Heart right ventricle (tissue), 16 donors: ENCODE data around the gene FTO. TPM values are rescaled to one million over a fixed set of nuclear protein-coding genes. Genes with fewer than 3 reads are reported as not detected.

Experiments
- ATAC-seq, 8 donors: fragments of 200-7000 bp; cut with Tn5 transposase; one replicate each; pipeline ENCODE4 v1.9.1; 2020; ENCODE audit warnings: mild to moderate bottlenecking in 8 of 8, moderate library complexity in 8 of 8, moderate number of reproducible peaks in 1 of 8
- DNase-seq, 2 donors: peaks; one replicate each; pipeline ENCODE4 v3.0.0-alpha.2; 2020
- H3K27ac ChIP-seq, 10 donors: fragments of 200-600 bp; sonication (generic) in 2 of 10; one replicate each; pipeline versions ENCODE4 v1.5.0 to v1.8.0; 2020 to 2022; ENCODE audit warnings: mild to moderate bottlenecking in 3 of 10
- H3K27me3 ChIP-seq, 7 donors: fragments of 200-600 bp; one replicate each; pipeline ENCODE4 v1.8.0; 2021 to 2022; ENCODE audit warnings: mild to moderate bottlenecking in 2 of 7
- H3K36me3 ChIP-seq, 9 donors: fragments of 200-600 bp; sonication (generic) in 1 of 9; one replicate each; pipeline versions ENCODE4 v1.5.0 to v1.8.0; 2020 to 2022; ENCODE audit warnings: mild to moderate bottlenecking in 2 of 9
- H3K4me1 ChIP-seq, 9 donors: fragments of 200-600 bp; sonication (generic) in 1 of 9; one replicate each; pipeline versions ENCODE4 v1.5.0 to v1.8.0; 2020 to 2022; ENCODE audit warnings: mild to moderate bottlenecking in 4 of 9
- H3K4me3 ChIP-seq, 10 donors: fragments of 200-600 bp; sonication (generic) in 2 of 10; one replicate each; pipeline versions ENCODE4 v1.5.0 to v1.8.0; 2020 to 2022; ENCODE audit warnings: mild to moderate bottlenecking in 7 of 10, moderate library complexity in 2 of 10
- H3K9me3 ChIP-seq, 11 donors: fragments of 200-600 bp in 10 of 11; sonication (generic) in 2 of 11; one replicate each; pipeline versions ENCODE4 v1.5.0 to v1.8.0; 2013 to 2022; ENCODE audit warnings: mild to moderate bottlenecking in 2 of 11, control low read depth in 1 of 11, moderate library complexity in 1 of 11
- CTCF ChIP-seq, 9 donors: fragments of 200-600 bp; sonication (generic) in 2 of 9; IDR thresholded peaks; one replicate each; pipeline versions ENCODE4 v1.5.0 to v1.8.0; 2021 to 2022; ENCODE audit warnings: antibody characterized with exemption in 9 of 9, mild to moderate bottlenecking in 5 of 9, moderate library complexity in 1 of 9
- whole genome bisulfite sequencing, 2 donors: extraction: QIAGEN DNeasy Blood & Tissue Kit; methylation state at CpG; one replicate each; pipeline ENCODE4 v1.1.7; 2013; ENCODE audit warnings: inconsistent platforms in 1 of 2; 5-methylcytosine and 5-hydroxymethylcytosine counted together
- intact Hi-C, 10 donors: fragments of 100-400 bp; cut with DNase I; formaldehyde crosslinking; loops; one replicate each; pipeline versions ENCODE4 v1.11.1 to v1.14.2; 2022
- polyA plus RNA-seq, 2 donors: library from polyadenylated mRNA; stranded (reverse); fragments of 200-250 nt; gene quantifications; one replicate each; pipeline ENCODE4 v1.2.3, GENCODE V29; 2013
- total RNA-seq, 10 donors: library from RNA; stranded (reverse); fragmentation: NEBNext Ultra II Directional in 3 of 10; extraction: Animal tissue kit (Norgen Biotek cat#: 25700) in 3 of 10; gene quantifications; one replicate each; pipeline versions ENCODE4 v1.2.1 to v1.2.4, GENCODE V29; 2021 to 2023
- donor health status: Arrhythmogenic right ventricular cardiomyopathy.
- donor health status: ischemic (EF 13 %, LVEDD 7.1; RV severe dilation, severe dysfunction).
- donor health status: healthy with polysubstance abuse.
- donor health status: DM: no; HTN: yes; CAD: no.
- donor health status: DM: no; HTN: no; CAD: no.
- donor health status: ischemic (EF 25% LVEDD 6.9; RV normal size, moderate dysfunction).
- donor health status: ischemic (EF 25% LVEDD 5.7; RV mildly dilated, moderate dysfunction).
- donor health status: healthy.
- donor health status: DM: yes; HTN: yes; CAD: no.
- donor health status: Ischemic cardiomyopathy.
- donor health status: ischemic (EF 35%, LVEDD 5.7; RV mildly dilated, moderate dysfunction).
- donor health status: nonischemic (EF 11% LVEDD 7.7; RV severe dilation, severe dysfunction).
- donor health status: DM: yes; HTN: yes; CAD: no.
- donor health status: PGD.
- donor health status: ischemic (EF 29% LVEDD 5.4; RV normal size, mild dysfunction).
- donor health status: nonischemic (EF 23%, LVEDD 6.1; RV moderate dilation, normal function).

Gene FTO
- total and polyA plus RNA-seq, 12 donors, result 8.5 to 103 (median 90.0) TPM

- Histone ChIP-seq H3K9me3 (no peaks in the 10 kb centered on the region), H3K4me1 (peaks cover 0 to 19% (median 0%) of the 10 kb centered on the region in 9 donors), H3K27ac (no peak overlapping the region), H3K27me3 (no peaks in the 10 kb centered on the region), H3K4me3 (no peak overlapping the region), H3K36me3 (no peaks in the 10 kb centered on the region)
- intact Hi-C loops, result no loop called here
- DNase-seq, result no peak
- ATAC-seq, result no peak
- 71 to 85% methylated on average over 3 of the region's 3 CpGs for WGBS, 2 donors
- no peak for TF ChIP-seq CTCF (IDR thresholded peaks at IDR 0.05)
These were observed 217.0 kb downstream of the FTO start for GRCh38 chr16:53920988-53921387.

- H3K27ac ChIP-seq, result no peak overlapping the region
- no peak overlapping the region for H3K4me3 ChIP-seq
- no peak for ATAC-seq
- peaks cover 0 to 8% (median 0%) of the 10 kb centered on the region in 9 donors for H3K4me1 ChIP-seq
- no peaks in the 10 kb centered on the region for H3K27me3 ChIP-seq
- no peak for TF ChIP-seq CTCF (IDR thresholded peaks at IDR 0.05)
- no peak for DNase-seq
- H3K9me3 ChIP-seq, result no peaks in the 10 kb centered on the region
- H3K36me3 ChIP-seq, result no peaks in the 10 kb centered on the region
- 89 to 97% methylated on average over 6 of the region's 6 CpGs for WGBS, 2 donors
- intact Hi-C loops, result no loop called here
These were observed 218.3 kb downstream of the FTO start for GRCh38 chr16:53922067-53922806.

GRCh38 chr16:53922807-53923571, 219.0 kb downstream of the FTO start:
- Histone ChIP-seq H3K36me3 (no peaks in the 10 kb centered on the region), H3K27ac (no peak overlapping the region), H3K9me3 (no peaks in the 10 kb centered on the region), H3K27me3 (no peaks in the 10 kb centered on the region), H3K4me1 (peaks cover 0 to 8% (median 0%) of the 10 kb centered on the region in 9 donors), H3K4me3 (no peak overlapping the region)
- intact Hi-C loops, result no loop called here
- 64 to 71% methylated on average over 9 of the region's 9 CpGs for WGBS, 2 donors
- ATAC-seq (no peak), DNase-seq (no peak)
- TF ChIP-seq CTCF (IDR thresholded peaks at IDR 0.05), result no peak

GRCh38 chr16:53924331-53925106, 220.6 kb downstream of the FTO start:
- Histone ChIP-seq H3K36me3 (no peaks in the 10 kb centered on the region), H3K9me3 (no peaks in the 10 kb centered on the region), H3K4me3 (no peak overlapping the region), H3K27me3 (no peaks in the 10 kb centered on the region), H3K4me1 (peaks cover 0 to 8% (median 0%) of the 10 kb centered on the region in 9 donors), H3K27ac (no peak overlapping the region)
- DNase-seq, result no peak
- intact Hi-C loops, result no loop called here
- TF ChIP-seq CTCF (IDR thresholded peaks at IDR 0.05), result no peak
- WGBS, 2 donors, result 83 to 89% methylated on average over 8 of the region's 8 CpGs
- no peak for ATAC-seq
